Prostate gland (tissue), 2 donors: ENCODE data around the gene ZMYND11.

ENCODE experiments used
- POLR2A ChIP-seq: fragments of 450-650 bp; IDR thresholded peaks from one replicate; pipeline ENCODE4 v1.6.1; 2016; ENCODE audit warnings: antibody characterized with exemption, mild to moderate bottlenecking
- TF ChIP-seq, protein P1 (sequence below), 4 experiments: fragments of 200-600 bp in 2 of 4; fragments of 450-650 bp in 2 of 4; sonication (generic) in 2 of 4; IDR thresholded peaks; 1 replicate in 3 of 4; 2 replicates in 1 of 4; pipeline ENCODE4 v1.5.1; 2016 to 2019; ENCODE audit warnings: antibody characterized with exemption in 4 of 4, mild to moderate bottlenecking in 2 of 4, moderate library complexity in 2 of 4

DNA sequence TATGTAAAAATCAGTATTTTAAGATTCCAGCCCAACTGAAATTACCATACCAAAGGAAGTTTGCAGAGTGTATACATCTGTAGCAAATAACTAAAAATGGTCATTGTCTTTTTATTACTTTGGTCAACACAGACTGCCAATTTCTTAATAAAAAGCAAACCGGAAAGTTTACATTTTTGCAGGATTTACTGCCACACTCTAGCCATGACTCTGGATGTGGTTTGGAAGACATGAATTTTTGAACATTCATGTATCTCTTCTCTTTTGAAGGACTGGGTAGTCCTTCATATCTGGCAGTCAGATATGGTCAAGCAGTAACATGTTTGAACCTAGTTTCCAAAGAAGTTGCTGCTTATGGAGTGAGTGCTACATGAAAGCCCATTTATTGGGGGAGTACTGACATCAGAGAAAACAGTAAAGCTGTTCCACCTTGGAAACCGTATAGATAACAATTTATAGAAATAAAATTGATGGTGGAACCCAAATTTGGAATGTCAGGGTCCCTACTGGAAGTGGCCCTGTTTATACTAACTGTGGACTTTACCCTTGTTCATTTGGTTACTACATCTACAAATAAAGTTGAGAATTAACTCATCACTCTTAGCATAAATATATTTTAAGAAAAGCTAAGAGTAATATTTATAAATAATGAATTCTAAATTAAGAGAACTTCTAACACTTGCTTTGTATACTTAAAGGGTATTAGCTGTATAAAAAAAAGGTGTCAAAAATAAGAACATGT lies 84.6 kb downstream of the ZMYND11 start:
- TF ChIP-seq, protein P1, sequence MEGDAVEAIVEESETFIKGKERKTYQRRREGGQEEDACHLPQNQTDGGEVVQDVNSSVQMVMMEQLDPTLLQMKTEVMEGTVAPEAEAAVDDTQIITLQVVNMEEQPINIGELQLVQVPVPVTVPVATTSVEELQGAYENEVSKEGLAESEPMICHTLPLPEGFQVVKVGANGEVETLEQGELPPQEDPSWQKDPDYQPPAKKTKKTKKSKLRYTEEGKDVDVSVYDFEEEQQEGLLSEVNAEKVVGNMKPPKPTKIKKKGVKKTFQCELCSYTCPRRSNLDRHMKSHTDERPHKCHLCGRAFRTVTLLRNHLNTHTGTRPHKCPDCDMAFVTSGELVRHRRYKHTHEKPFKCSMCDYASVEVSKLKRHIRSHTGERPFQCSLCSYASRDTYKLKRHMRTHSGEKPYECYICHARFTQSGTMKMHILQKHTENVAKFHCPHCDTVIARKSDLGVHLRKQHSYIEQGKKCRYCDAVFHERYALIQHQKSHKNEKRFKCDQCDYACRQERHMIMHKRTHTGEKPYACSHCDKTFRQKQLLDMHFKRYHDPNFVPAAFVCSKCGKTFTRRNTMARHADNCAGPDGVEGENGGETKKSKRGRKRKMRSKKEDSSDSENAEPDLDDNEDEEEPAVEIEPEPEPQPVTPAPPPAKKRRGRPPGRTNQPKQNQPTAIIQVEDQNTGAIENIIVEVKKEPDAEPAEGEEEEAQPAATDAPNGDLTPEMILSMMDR (IDR thresholded peaks at IDR 0.05): no peak
- TF ChIP-seq POLR2A: no peak
